HG03280 (cell line): ENCODE results near the gene ARHGAP26.

ENCODE experiments used
- ATAC-seq: cut with Tn5 transposase; IDR thresholded peaks from one replicate; pipeline ENCODE4 v1.9.1; 2021; ENCODE audit warnings: mild to moderate bottlenecking, moderate library complexity; ENCODE audit not compliant: unreplicated experiment

Gene ARHGAP26

DNA sequence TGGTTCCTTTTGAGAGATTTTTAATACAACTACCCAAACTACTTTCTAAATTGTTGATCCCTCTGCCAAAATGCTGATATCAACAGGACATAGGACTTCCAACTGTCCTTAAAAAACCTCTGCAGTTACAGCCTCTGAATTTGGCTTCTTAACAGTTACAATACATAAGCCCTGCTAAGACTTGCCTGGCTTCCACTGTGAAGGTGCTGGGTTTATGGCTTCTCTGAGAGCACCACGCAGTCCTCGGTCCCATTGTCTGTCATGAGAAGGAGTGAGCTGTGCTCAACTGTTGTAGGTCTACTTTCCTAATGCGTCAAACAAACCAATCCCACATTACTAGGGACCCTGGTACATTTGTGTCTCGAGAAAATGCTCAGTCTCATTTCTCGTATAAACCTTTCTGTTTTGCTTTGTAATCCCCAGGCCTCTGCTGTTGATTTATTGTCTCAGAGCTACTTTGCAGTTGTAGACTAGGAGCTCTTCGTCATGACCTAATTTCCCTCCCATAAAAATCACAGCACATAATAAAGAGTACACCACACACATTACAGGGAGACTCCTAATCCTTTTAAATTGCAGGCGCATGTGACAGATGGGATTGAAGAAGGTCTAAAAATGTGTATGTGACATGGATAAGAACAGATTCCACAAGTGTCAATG is 358.4 kb downstream of the ARHGAP26 start:
- no peak for ATAC-seq

DNA sequence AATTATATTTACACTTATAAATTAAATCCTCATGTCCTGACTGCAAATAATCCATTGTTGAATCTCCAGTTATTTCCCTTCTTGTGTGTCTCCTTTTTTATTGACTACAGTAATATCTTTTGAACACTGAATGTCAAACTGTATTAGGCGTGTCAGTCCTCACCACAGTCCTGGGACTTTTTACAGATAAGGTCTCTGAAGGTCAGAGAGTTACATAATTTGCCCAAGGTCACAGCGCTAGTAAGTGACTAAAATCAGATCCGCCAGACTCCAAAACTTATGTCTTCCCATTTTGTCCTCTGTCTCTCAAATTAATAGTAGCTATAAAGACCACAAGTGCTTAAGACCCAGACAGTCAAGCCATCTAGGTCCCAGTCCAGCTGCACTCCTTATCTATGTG is 359.0 kb downstream of the ARHGAP26 start:
- no peak for ATAC-seq

DNA sequence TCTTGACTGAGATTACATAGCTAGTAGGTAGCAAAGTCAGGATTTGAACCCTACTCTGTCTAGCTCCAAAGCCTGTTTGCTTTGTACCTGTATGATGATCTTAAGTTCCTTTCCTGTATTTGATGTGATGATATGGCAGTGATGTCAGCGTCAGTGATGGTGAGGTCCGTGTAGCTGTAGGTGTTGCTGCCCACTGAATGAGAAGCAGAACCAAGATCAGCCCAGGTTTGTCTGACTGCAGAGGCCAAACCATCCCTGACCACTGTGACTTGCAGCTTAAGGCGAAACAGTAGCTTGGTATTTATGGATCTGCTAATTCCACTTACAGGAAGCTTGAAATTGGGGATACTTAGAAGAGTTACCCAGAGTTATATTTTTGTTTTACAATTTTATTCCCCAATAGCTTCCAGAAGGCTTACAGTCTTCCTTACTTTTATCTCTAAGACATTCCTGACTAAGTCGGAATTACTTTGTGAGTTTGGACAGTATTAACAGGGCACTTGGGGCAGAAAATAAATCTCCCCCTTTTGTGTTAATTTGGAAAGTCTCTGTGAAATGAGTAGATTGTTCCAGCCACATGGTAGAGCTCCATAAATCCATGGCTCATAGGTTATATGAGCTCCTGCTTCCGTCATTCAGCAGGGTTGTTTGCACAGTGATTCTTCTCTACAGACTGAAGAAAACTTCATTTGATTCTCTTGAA is 359.9 kb downstream of the ARHGAP26 start:
- ATAC-seq = no peak

DNA sequence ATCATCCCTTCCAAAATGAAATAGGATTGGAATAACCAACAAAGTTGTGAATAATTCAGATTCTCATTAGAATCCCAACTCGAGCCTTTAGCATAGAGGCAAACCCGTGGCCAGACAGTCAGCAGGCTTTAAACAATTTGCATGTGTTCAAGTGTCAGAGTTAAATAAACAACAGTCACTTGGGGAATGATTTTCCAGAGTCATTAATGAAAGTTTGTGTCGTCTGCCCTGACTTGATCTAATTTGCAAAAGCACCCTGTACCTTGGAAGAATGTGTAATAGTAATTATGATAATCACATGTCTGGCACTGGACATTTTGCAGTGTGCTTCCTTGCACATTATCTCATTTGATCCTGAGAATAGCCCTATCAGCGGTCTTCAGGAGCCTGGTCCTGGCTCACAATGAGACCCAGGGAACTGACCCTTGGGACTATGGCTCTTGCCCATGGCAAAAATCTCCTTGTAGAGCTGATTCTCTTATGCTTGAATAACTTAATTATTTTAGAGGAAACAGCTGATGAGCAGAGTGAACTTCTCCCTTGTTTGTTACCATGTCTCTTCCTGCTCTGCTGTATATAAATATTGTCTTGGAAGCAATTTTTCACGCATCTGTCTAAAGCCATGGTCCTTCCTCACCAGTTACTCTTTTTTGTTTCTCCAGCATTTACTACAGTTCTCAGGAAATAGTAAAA is 360.6 kb downstream of the ARHGAP26 start:
- no peak for ATAC-seq

DNA sequence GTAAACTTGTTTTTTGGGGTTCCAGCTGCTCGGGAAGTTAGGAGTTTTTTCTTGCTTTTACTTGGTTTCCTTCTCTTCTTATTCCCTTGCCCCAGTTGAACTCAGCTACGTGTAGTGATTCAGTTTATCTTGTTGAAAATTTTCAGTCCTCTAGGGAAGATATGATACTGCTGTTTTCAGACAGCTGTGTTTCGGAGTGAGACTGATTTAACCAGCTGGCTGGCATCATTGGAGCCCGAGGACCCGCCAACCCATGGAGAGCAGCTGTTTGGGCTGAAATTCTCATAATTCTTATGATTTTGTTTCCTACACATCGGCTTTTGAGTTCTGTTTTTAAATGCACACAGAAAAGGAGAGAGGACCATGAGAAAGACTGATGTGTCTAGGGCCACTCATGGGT is 361.8 kb downstream of the ARHGAP26 start:
- no peak for ATAC-seq

DNA sequence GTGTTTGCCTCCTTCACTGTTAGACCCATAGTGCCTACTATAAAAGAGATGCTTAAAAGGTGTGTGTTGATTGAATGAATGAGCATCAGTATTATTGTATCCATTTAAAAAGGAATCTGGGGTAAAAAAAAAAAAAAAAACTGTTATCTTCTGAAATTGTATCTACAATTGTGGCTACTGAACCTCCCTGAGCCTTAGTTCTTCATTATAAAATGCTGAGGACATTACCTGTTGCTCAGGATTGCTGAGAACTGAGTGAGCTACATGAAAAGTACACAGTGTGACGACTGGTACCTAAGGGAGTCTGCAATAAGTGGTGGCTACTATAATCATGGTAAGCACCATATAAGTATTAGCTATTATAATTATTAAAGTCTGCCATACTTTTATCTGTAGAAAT is 362.6 kb downstream of the ARHGAP26 start:
- ATAC-seq = no peak

DNA sequence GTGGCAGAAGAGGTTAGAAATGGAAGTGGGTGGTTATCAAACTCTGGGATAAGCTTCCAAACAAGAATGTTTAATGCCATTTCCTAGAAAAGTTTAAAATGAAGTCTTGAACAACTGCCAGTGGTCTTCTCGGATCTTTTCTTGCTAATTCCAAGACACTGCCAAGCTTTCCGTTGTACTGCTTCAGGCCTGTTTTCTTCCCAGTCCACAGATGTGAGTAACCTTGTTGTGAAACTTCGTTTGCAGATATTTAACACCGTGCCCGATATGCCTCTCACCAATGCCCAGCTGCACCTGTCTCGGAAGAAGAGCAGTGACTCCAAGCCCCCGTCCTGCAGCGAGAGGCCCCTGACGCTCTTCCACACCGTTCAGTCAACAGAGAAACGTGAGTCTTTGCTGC is 363.5 kb downstream of the ARHGAP26 start:
- no peak for ATAC-seq

DNA sequence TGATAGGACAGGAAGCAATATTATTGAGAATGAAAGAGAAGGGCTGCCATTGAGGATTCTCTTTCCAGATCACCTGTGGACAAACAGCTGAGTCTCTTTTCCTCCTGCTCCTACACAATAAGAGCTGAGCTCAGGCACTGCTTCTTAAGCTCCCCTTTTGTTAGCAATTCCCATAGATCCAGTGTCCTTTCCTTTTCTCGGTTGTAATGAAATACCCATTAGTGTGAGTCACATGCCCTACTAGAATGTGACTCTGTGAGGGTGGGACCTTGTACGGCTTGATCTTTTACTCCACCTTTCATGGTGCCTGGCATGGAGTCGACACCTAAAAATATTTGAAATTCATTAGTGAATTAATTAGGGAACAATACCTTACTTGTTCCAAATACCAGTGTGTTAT is 364.1 kb downstream of the ARHGAP26 start:
- ATAC-seq = no peak

DNA sequence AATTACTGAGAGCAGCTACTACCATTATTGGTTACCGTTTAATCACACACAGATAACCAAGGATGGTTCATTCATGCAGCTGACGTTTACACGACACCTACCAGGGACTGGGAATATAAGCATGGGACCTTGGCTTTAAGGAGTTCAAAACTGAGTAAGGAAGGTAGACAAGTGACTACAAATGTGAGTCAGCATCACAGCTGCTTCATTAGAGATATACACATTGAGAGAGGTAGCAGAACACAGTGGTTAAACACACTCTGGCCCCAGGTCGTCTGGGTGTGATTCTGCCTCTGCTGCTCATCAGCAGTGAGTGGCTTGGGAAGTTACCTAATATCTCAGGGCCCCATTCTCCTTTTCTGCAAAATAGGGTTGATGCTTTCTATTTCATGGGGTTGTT is 364.7 kb downstream of the ARHGAP26 start:
- peak; percentile 62 for ATAC-seq

DNA sequence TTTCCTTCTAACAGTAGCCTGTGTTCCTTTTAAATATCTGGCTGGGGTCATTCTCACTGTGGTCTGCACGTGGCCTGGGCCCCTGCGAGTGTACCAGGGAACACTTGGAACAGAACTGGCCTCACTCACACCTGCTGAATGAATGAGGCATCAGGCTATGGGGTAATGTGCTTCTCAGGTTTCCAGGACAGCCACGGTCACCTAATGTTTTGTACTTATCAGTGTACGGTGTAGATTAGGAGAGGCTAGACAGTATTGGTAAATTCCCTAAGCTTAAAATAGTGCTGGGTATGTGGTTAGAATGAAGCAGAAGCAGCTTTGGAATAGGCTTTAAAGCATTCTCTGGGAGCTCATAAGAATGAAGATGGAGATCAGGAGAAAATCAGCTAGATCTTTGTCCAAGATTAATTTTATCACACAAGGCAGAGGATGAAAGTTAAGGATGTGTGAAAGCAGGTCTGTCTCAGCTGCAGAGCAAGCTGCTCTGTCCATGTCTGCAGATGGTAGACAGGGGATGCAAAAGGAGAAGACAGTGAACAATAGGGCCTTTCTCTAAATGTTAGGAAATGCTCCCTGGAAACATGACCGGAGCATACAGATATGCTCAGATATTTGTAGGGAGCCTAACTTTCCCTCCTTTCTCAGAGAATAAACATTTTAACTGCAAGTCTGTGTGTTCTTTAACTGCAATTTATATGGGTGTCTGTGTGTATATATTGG is 365.8 kb downstream of the ARHGAP26 start:
- ATAC-seq = no peak

DNA sequence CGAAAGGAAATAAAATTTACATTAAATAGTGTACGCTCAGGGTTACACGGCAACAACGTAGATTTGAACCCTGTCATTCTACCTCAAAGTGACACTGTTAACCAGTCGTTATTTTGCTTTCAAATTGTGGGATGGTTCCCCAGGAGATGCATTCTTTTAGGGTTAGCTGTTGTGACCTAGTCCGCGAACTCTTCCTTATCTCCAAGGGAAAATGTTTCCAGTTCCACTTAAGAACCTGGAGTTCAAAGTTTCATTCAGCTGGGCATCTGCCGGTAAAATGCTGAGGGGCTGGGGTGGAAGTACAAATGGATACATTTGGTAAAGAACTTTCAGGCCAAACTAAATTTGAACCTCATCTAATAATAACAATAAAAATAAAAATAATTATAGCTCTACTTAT is 368.7 kb downstream of the ARHGAP26 start:
- ATAC-seq = no peak

DNA sequence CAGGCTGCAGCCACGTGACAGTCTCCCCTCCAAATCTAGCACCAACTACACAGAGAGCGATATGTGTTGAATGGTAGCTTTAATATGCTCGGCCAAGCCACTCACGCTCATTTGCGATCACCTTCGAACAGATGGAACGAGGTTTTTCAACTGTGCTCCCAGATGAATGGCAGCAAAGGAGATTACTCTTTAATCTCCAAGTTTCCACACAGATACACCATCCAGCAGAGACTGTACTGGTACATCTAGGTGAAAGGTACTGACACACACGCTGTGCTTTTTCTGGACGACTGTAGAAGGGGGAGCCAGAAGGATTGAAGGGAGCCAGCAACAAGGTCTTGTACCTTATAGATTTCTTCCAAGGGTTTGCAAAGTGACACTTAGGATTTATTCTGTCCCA is 369.4 kb downstream of the ARHGAP26 start:
- no peak for ATAC-seq

DNA sequence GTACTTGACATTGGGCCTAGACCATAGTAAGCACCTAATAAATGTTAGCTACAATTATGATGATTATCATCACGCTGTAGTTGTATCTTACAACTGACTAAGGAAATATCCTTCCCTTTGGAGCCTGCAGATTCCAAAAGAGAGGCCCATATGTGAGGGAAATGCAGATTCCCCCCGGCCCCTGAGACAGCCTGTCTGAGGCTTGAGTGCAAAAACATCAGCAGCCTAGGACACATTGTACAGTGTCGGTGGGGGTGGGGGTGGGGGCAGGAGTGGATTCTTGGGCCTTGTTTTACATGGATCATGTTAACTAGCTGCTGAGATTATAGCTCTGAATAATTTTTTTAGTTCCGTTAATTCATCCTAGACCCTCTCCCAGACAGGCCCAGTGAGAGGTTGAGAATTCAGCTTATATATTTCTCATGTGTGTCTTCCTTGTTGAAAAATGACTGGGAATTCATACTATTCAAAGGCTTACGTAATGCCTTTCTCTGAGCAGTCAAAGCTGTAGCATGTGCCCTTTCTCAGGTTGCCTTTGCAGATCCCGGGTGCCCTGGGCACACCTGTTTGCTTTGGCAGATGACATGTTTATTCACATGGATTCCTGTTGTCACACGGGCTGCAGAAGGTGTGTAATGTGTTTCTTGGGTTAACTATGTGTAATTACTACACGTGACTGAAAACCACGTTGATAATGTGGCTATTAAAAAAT is 370.5 kb downstream of the ARHGAP26 start:
- no peak for ATAC-seq

DNA sequence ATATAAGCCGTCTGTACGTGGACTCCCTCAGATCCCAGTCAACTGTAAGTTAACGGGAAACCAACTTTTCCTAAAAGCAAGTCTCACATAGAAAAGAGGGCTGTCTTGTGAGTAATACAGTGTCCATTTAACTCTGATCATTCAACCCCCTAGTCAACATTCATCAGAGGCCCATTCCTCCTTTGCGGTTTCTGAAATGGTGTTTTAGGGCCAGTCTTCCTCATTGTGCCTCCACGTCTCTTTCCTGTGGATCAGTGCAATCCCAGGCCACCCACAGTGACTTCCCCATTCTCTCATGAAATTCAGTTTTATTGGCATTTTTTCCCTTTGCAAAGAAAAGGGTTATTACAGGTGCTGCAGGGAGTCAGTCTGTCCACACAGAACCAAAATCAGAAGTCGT is 371.5 kb downstream of the ARHGAP26 start:
- no peak for ATAC-seq

DNA sequence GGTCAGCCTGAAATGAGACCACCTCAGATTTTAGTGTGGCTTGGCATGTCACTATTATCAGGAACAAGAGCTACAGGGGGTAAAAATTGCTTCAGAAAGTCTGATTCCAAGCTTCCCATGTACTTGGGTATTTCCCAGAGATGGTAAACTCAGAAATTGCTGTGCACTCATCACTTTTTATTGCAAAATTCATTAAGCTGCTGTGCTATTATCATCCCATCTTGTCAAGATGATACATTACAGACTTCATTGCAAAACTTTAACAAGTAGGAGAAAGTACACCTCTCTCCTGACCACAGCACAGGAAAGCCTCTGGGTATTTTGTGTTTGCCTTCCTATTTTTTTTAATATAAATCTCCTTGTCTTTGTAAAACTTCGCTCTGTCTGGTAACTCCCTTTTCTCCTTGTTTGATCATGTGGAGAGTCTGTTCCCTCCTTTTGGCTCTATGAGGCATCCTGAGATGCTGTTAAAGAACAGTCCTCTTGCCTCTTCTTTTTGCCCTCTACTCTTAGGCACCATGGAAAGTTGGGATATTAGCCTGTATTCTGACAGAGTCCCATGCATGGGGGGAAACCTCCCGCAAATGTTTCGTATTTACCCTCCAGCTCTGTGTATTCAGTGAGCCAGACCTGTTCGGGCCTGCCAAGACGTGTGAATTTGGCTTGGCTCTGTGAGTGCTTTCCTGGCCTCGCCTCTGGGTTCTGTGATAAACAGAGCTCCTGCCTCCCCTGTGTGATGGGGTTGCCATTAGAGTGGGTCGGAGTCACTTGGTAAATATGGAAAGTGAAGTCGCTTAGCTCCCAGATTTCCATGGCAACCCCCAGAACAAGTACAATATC is 372.6 kb downstream of the ARHGAP26 start:
- ATAC-seq = no peak

DNA sequence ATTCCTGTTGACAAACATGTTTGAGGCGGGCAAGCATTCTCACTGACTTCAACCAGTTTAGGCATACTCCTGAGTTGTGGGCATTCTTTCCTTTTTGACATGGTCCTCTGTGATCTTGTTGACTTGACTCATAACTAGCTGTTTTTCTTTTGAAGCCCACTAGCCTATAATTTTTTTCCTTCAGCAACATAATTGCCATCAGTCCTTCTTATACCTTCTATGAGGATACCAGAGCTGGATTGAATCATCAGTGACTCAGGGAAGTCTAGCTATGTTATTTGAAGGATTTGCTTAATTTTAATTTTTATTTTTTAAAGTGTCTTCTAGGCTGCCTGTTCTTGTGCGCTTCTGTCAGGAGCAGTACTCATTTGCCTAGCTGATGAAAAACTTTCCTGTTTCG is 373.8 kb downstream of the ARHGAP26 start:
- ATAC-seq = no peak

DNA sequence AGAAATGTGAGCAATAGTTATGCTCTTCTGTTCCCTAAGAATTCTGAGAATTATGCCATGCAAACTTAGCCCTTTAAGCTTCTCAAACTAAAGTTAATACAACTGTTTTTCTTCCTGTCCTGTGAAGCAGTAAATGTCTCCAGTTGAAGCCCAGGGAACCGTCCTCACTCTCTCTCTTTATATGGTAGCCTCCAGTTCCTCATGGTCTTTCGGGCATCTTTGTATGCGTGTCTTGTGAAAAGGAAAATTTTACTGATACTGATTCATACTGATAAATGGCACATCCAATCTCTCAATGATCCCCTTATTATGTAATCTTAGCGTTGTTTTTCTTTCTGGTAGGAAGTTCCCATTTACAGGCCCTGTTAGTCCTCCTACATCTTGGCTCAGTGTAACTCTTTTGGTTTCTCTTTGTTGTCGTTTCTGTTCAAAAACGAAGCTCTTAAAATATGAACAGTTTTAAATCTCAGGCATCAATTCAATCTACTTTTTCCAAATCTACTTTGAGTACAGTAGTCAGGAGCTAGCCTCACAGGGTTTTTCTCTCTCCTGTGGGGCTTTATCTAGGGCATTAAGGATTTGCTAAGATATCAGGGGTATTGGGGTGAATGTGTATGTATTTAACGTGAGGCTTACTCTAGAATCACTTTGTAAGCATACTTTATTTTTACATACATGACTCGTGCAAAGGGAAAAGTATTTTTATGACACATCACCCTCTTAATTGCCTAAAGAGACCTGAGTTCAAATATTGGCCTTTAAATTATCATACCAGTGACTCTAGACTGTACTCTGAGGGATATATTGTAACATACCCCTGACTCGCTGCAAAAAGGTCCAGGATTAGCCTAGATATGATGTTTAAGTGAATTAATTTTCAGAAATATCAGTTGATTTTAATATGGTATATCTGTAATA is 375.3 kb downstream of the ARHGAP26 start:
- ATAC-seq = no peak

DNA sequence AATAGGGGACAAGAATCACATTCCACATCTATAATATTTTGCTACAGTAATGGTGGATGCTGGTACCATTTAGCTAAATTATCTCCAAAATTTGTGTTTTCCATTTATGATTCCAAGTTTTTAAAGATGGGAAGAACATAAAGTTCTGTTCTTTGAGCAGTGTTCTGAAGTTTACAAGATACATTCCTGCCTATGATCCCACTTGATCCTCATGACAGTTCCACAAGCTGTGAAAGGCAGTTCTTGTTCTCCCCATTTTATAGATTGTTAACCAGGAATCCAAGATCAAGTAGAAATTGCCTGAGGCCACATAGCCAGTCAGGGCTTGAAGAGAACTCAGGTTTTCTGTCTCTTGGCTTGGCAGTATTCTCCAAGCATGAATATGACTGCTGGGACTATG is 376.0 kb downstream of the ARHGAP26 start:
- no peak for ATAC-seq

DNA sequence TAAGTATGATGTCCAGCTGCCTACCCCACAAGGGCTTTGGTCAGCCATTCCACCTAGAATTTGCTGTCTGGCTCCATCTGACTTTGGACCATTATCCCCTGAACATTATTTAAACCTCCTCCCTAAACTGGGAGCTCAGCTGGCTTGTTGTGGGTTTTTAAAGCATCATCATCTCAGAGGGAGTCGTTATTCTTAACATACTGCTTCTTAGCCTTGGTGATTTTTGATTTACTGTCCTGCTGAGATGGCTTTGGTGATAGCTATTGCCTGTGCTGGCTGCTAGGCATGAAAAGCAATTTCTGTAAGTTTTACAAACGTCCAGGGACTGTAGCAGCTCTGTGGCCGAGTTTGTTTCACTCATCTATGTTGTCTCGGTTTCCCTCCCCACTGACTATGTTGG is 377.2 kb downstream of the ARHGAP26 start:
- no peak for ATAC-seq
